ENCODE results near the gene ANO8.

- TF ChIP-seq POLR2A (IDR thresholded peaks at IDR 0.05; ENCODE audit: low read depth, low read length) = no peak
- no peak for TF ChIP-seq POLR2AphosphoS5 (IDR thresholded peaks at IDR 0.05; ENCODE audit: low read depth, low read length)
- no peak for TF ChIP-seq TAF1 (IDR thresholded peaks at IDR 0.05; ENCODE audit: low read depth, low read length)
These were observed 18.1 kb upstream of the ANO8 start for GRCh38 chr19:17352608-17353280.
